ENCODE data around the gene ROBO1. TPM values are rescaled to one million over a fixed set of nuclear protein-coding genes. Genes with fewer than 3 reads are reported as not detected.

The ROBO1 gene
- total and polyA plus RNA-seq, 4 donors = 1.0 to 30.3 (median 3.9) TPM

- TF ChIP-seq EGR1 (IDR thresholded peaks at IDR 0.05; ENCODE audit: low read depth in 2 of 2) = no peak
Observed at GRCh38 chr3:79200456-79200855, 567.3 kb downstream of the ROBO1 start (continued).

GRCh38 chr3:79199966-79200365 lies 567.8 kb downstream of the ROBO1 start:
- H3K27me3 ChIP-seq (ENCODE audit: control insufficient read depth in 4 of 4, insufficient read depth in 4 of 4, low read length in 3 of 4) = no peaks in the 10 kb centered on the region
- H3K4me1 ChIP-seq (ENCODE audit: control insufficient read depth in 4 of 4, insufficient read depth in 4 of 4, low read length in 3 of 4) = no peaks in the 10 kb centered on the region
- H3K9me3 ChIP-seq (ENCODE audit: control insufficient read depth in 4 of 4, low read length in 3 of 4) = no peaks in the 10 kb centered on the region
- TF ChIP-seq EGR1 (IDR thresholded peaks at IDR 0.05; ENCODE audit: low read depth in 2 of 2) (no peak), CTCF (IDR thresholded peaks at IDR 0.05; ENCODE audit: low read depth, low read length, missing input control) (no peak), GABPA (IDR thresholded peaks at IDR 0.05 in 1 of 2, conservative IDR thresholded peaks at IDR 0.05 in 1 of 2) (no peak), JUND (IDR thresholded peaks at IDR 0.05) (no peak), FOXA1 (IDR thresholded peaks at IDR 0.05) (no peak), HNF4A (conservative IDR thresholded peaks at IDR 0.05) (no peak), TAF1 (conservative IDR thresholded peaks at IDR 0.05) (no peak), REST (IDR thresholded peaks at IDR 0.05) (no peak), ZBTB33 (IDR thresholded peaks at IDR 0.05) (no peak), MAX (IDR thresholded peaks at IDR 0.05) (no peak), HNF4G (IDR thresholded peaks at IDR 0.05) (no peak), ATF3 (IDR thresholded peaks at IDR 0.05) (no peak), RAD21 (IDR thresholded peaks at IDR 0.05) (no peak), FOXA2 (IDR thresholded peaks at IDR 0.05) (no peak), RXRA (IDR thresholded peaks at IDR 0.05) (no peak), YY1 (IDR thresholded peaks at IDR 0.05) (no peak), SP1 (IDR thresholded peaks at IDR 0.05) (no peak), NR2F2 (IDR thresholded peaks at IDR 0.05) (no peak)
- no peak overlapping the region for H3K9ac ChIP-seq (ENCODE audit: low read depth in 1 of 2, low read length in 2 of 2)
- no peak overlapping the region for H3K27ac ChIP-seq (ENCODE audit: low read depth in 1 of 2, low read length in 2 of 2)
- 79% methylated on average over 1 of the region's 1 CpG for whole genome bisulfite sequencing
- no peaks in the 10 kb centered on the region for H3K36me3 ChIP-seq (ENCODE audit: control insufficient read depth in 4 of 4, insufficient read depth in 3 of 4, low read depth in 1 of 4, low read length in 3 of 4)
- H3K4me3 ChIP-seq (ENCODE audit: low read depth in 1 of 3, low read length in 3 of 3) = no peak overlapping the region
- DNase-seq (ENCODE audit: low spot score) = no peak
